GM21367 (cell line): ENCODE measurements around the gene NUP107.
A peak's percentile ranks its signal among the peaks of the same experiment; 100 is the strongest.

Experiments used
- ATAC-seq: cut with Tn5 transposase; IDR thresholded peaks from one replicate; pipeline ENCODE4 v1.9.1; 2021; ENCODE audit not compliant: unreplicated experiment

The NUP107 gene

DNA sequence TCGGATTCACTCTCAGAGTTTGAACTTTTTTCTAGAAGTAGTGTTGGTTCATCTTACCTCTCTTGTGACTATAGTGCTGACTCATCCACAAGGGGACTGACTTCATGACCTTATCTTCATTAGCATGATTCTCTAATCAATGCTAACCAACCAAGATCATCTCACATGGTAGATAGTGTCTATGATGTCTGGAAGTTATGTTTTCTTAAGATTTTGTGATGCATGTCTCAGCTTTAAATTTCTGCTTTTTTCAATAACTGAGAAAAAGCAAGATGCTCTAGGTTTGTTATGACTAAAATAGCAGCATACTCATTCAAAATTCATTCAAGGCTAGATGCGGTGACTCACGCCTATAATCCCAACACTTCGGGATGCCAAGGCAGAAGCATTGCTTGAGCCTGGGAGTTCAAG is 46.9 kb downstream of the NUP107 start:
- ATAC-seq = no peak

DNA sequence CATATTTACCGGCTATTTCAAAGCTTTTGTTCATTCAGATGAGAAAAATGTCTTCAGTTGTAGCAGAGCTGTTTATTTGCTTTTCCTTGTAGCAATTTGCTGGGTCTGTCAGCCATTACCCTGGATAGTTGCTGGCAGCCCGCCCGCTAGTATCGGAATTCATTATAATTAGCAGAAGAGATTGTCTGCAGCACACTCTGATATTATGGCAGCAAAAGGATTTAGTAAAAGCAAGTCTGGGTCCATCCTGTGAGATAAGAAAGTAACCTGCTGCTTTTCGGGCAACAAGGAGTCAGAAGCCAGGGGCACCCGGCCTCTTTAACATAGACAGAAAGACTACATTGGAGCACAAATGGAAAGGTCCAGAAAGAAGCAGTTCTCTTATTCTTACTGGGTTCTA is 53.1 kb downstream of the NUP107 start:
- ATAC-seq = no peak

DNA sequence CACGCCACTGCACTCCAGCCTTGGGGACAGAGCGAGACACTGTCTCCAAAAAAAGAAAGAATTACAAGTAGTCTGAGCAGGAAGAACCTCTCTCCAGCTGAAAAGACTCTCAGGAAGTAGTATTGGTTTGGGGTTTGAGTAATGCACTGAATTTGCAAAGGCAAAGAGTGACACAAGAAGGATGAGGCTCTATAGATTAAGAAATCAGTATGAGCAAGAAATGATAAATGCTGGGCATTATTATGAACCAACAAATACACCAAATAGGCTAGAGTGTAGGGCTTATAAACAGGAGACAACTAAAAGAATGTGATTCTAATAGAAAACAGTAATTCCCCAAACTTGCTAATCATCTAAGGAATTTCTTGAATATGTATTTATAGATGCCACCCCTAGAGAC is 56.6 kb downstream of the NUP107 start:
- ATAC-seq = no peak

- ATAC-seq = no peak
These were observed 58.7 kb downstream of the NUP107 start for GRCh38 chr12:68745376-68745903.

DNA sequence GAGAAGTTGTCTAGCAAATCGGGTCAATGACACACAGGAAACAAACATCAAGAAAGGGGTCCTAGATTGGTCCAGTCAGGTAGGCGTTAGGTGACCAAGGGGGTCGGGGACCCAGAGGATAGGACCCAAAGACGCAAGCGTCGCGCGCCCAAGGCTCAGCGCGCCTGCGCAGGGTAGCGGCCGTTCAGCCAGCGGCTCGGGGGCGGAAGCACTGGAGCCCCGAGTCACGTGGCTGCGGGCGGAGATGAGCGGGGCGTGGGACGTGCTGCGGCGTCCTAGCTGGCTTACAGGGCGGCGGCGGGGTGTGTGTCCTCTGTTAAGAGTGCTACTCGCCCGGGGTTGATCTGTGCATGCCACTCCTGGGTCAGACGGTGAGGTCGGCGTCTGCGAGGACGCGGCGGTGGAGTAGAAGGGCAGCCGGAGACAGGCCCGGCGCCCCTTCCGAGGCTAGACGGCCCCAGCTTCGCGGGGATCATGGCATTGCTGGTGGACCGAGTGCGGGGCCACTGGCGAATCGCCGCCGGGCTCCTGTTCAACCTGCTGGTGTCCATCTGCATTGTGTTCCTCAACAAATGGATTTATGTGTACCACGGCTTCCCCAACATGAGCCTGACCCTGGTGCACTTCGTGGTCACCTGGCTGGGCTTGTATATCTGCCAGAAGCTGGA is 59.3 kb downstream of the NUP107 start, which contains the start of gene SLC35E3:
TSS of gene SLC35E3 (plus strand) at position 273 of the 668 bp plus-strand sequence. CDS start at position 475, 202 bp downstream.
- ATAC-seq = peak; percentile 95

DNA sequence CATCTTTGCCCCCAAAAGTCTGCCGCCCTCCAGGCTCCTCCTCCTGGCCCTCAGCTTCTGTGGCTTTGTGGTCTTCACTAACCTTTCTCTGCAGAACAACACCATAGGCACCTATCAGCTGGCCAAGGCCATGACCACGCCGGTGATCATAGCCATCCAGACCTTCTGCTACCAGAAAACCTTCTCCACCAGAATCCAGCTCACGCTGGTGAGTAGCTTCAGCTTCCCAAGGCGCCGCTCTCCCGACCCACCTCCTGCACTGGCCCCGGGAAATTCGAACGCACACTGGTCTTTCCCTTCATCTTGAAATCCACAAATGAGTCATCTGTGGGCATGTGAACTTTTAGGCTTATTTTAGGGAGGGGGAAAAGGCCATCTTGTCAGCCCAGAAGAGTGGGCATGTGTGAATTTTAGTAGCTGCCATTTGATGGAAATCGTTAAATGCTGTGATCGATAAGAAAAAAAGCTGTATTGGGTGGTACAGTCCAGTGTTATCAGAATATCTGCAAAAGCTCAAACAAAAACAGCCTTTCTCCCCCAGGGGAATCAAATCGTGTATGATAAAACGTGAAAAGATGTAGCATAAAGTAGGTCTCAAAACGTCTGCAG is 59.9 kb downstream of the NUP107 start:
- peak; percentile 30 for ATAC-seq

- no peak for ATAC-seq
These were observed 62.7 kb downstream of the NUP107 start for GRCh38 chr12:68749443-68749842.

GRCh38 chr12:68749861-68750260 is 63.1 kb downstream of the NUP107 start:
- ATAC-seq = no peak

DNA sequence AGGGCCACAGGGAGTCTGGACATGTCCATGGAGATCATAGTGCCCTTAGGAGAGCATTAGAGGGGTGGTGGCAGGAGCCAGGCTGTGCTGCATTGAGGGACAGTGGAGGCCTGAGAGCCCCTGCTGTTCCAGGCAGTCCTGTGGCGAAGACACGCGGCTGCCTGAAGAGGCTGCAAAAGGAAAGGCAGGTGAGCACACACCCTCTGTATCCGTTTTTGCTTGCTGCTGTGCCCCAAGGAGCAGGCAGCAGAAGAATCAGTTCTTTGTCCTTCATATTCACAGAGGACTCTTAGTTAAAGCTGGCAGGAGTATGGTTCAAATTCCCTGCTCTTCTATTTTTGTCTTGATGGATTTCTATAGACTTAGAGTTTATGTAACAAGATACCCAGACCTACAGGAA is 63.7 kb downstream of the NUP107 start:
- no peak for ATAC-seq

GRCh38 chr12:68755536-68756243 is 68.9 kb downstream of the NUP107 start:
- ATAC-seq = no peak

GRCh38 chr12:68759852-68760251 is 73.1 kb downstream of the NUP107 start:
- no peak for ATAC-seq

DNA sequence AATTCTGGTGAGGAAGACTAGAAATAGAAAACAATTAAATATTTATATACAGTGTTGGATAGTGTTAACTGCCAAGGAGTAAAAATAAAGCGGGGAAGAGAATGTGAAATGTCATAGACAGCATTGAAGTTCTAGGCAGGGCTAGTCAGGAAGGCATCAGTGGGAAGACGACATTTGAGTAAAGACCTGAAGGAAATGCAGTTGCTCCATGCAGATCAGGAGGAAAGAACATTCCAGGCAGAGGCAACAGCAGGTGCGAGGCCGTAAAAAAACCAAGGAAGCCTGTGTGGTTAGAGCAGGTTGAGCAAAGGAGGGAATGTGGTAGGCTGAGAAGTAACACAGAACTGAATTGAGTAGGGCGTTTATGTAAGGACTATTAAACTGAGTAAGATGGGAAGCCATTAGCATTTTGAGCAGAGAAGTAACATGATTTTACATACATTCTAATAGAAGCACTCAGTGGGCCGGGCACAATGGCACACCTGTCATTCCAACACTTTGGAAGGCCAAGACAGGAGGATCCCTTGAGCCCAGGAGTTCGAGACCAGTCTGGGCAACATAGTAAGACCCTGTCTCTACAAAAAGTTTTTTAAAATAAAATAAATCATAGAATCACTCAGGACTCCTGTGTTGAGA is 74.1 kb downstream of the NUP107 start:
- ATAC-seq = no peak

GRCh38 chr12:68761442-68761812 is 74.6 kb downstream of the NUP107 start:
- ATAC-seq = no peak

GRCh38 chr12:68761901-68762630 is 75.3 kb downstream of the NUP107 start:
- ATAC-seq = no peak

DNA sequence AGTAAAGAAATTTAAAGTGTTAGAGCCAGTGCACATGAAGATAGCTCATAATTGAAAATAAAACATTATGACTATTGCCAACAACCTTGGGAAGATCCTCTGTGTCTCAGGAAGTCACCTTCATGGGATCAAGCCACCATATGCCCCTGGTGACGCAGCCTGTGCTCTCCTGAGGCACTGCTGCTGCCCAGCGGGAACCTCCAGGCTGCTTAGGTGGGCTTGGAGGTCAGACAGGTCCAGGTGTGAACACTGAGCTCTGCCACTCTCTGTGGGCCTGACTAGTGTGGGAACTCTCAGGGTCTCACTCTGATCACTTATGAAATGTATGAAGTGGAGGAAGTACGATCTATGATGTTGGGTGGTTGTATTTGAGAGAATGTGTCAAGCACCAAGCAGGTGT is 75.9 kb downstream of the NUP107 start:
- ATAC-seq = no peak

DNA sequence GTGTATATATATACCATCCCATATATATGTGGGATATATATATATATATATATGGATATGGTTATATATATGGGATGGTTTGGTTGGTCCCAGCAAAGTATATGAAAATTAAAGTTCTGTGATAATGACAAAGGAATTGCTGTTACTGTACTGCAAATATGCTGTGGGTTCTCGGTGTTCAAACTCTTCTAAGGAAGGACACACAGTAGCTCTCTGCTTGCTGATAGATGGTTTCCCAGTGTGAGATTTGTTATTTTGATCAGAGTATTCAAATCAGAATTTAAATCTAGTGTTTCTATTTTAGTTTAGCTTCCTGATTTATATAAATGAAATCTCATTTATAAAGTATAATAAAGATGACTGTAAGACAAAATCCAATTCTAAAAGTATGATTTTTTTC is 78.9 kb downstream of the NUP107 start:
- no peak for ATAC-seq

DNA sequence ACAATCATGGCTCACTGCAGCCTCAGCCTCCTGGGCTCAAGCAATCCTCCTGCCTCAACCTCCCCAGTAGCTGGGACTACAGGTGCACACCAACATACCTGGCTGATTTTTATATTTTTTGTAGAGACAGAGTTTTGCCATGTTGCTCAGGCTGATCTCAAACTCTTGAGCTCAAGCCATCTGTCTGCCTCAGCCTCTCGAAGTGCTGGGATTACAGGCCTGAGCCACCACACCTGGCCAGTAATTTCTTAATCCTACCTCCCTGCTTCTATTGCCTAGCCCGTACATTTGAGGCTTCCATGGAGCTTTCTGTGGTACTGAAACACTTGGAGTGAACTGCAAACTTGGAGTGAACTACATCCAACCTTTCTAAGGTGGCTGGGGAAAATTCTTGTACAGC is 79.9 kb downstream of the NUP107 start:
- no peak for ATAC-seq

- ATAC-seq = no peak
These were observed 80.4 kb downstream of the NUP107 start for GRCh38 chr12:68767191-68767590.

DNA sequence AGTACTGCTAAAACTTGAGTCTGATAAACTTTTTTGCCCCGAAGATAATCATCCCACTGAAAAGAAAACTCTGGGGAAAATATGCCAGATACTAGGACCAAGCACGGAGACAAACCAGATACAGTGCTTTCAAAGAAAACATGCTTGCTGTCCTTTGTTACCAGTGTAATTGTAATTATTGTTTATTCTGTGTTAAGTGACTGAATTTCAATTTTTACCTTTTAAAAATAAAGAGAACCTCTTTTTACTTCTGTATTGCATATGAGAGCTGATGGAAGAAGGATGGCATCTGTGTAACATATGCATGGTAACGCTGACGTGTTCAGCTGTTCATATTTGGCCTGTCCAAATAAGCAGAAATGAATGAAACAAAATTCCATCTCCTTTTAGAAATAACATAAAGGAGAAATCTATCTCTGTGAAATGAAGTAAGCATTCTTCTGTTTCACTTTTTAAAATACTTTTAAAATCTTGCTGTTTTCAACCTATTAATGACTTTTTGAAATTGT is 81.7 kb downstream of the NUP107 start:
- ATAC-seq = no peak

GRCh38 chr12:68769941-68770340 is 83.2 kb downstream of the NUP107 start:
- ATAC-seq = no peak
